Measurements from ENCODE around the gene ST6GALNAC3.
"Not testable (repeated sequence)": the region's sequence is repeated elsewhere in the genome, so short reads cannot be mapped to it uniquely, and the experiment has no call there.

Gene ST6GALNAC3

DNA sequence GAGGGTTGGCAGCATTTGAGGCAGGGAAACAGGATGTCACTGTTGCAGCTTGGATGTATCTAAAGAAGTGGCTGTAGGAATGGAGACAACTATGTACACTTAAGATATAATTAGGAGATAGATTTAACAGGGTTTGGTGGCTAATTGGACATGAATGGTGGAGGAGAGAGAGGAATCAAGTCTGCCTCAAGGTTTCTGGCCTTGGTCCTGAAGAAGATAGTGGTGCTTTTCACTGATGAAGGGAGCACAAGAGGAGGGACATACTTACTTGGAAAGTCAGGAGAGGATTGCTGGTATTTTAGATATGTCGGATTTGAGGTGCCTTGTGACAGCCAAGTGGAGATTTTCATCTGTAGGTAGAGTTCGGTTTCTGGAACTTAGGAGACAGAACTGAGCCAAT lies 123.9 kb downstream of the ST6GALNAC3 start:
- no peak for DNase-seq (ENCODE audit: low read depth)

- DNase-seq (ENCODE audit: low read depth) = no peak
These were observed 128.1 kb downstream of the ST6GALNAC3 start for GRCh38 chr1:76202670-76203069.

GRCh38 chr1:76203127-76203526 lies 128.6 kb downstream of the ST6GALNAC3 start:
- DNase-seq (ENCODE audit: low read depth) = no peak

DNA sequence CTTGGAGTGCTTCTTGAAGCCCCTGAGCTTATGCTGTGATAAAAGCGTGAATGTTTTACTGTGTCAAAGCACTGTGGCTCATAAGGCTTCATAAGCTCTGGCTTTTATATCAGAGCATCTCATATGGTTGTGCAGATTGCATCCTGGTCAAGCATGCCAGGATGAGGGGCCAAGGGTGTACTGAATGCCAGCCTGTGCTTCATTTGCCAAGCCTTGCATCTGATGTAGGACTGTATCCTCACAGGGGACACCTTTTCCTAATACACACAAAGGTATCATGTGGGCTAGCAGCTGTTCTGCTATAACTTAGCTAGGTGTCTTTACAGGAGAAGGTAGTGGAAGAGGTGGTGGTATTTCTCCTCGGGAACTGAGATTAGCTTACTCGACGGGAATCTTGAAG lies 134.7 kb downstream of the ST6GALNAC3 start:
- no peak for DNase-seq (ENCODE audit: low read depth)

- DNase-seq (ENCODE audit: low read depth) = no peak
These were observed 135.1 kb downstream of the ST6GALNAC3 start for GRCh38 chr1:76209648-76210047.

DNA sequence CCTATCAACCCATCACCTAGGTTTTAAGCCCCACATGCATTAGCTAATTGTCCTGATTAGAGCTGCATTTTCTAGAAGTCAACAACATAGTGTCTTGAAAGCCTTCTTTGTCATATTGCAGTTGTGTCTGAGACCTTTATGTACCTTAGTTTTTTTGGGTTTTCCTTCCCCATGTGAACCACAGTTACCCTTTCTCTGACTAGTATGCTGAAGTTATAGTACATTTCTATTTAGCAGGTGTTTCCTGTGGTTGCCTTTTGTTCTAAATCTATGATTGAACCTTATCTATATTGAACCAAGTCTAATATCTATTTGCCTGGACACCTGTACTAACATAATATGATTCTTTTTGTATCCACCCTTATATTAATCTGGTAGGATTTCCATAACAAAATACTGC lies 135.6 kb downstream of the ST6GALNAC3 start:
- DNase-seq (ENCODE audit: low read depth) = no peak

- no peak for DNase-seq (ENCODE audit: low read depth)
These were observed 144.3 kb downstream of the ST6GALNAC3 start for GRCh38 chr1:76218888-76219287.

DNA sequence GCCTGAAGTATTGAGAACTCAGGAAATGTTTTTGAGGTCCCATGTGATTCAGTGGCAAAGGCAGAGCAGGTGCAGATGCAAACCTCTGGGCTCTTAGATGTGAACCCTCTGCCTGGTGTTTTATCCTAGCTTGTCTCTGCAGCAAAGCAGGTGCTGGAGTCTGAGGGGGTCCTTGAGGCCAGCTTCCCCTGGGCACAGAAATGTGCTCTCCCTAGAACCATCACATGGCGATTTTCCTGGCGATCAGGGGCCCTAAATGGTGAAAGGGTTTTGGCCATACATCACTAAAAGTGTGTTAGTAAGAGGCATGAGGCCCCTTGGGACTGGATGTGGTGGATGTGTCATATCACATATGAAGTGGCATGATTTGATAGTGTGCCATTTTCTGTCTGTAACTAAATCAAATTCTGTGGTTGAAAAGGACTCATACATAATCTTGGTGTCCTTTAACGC lies 144.8 kb downstream of the ST6GALNAC3 start:
- no peak for DNase-seq (ENCODE audit: low read depth)

DNA sequence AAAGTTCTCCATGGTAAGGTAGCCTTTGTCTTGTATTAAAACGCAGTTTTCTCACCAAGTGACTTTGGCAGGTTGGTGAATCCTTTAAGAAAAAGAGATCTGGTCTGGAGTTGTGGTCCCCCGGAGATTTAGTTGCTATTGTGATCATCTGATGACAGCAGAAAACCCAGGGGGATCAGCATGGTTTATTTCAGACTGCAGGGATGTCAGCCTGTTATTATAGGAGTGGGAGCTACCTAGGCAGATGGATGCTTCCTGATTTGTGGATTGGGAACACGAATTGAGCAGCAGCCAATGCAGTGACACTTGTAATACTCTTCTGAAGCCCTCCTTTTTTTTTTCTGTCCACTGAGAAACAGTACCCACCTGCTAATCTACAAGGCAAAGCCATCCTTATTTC lies 150.2 kb downstream of the ST6GALNAC3 start:
- DNase-seq (ENCODE audit: low read depth) = no peak

GRCh38 chr1:76225526-76225925 lies 151.0 kb downstream of the ST6GALNAC3 start:
- DNase-seq (ENCODE audit: low read depth) = peak; percentile 19

DNA sequence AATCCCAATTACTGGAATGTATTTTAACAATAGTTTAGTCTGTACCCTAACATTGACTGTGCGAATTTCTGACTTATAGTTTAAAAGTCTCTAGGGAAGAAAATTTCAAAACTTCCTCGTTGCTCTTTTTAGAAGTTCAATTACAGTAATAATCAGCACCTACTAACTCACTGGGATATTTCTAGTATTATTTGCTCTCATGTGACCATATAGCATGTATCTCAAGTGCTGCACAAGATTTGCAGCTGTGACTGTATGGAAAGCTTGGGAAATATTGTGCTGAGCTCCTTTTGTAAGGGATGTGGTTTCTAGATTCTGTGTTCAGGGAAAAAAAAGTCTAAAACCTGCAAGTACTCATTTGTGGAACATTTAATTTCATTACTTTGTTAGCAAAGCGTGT lies 153.1 kb downstream of the ST6GALNAC3 start:
- no peak for DNase-seq (ENCODE audit: low read depth)

GRCh38 chr1:76229279-76230005 lies 154.9 kb downstream of the ST6GALNAC3 start:
- no peak for DNase-seq (ENCODE audit: low read depth)

DNA sequence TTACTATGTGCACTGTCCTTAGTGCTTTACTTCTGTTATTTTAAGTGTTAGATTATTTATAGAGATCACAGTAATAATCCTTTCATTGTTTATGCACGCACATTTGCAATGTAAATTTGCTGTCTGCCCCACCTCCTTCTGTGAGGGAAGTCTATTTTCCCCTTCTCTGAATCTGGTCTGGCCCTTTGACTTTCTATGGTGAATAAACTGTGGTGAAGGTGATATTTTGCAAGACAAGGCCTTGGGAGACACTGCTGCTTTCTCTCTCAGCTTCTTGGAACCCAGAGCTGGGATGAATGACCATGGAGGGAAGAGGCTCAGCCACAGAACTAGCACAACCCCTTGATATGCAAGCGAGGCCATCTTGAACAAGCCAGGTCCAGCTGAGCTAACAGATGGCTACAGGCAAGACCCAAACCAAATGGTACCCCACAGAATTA lies 156.3 kb downstream of the ST6GALNAC3 start:
- DNase-seq (ENCODE audit: low read depth) = no peak

- no peak for DNase-seq (ENCODE audit: low read depth)
These were observed 156.8 kb downstream of the ST6GALNAC3 start for GRCh38 chr1:76231320-76231719.

- no peak for DNase-seq (ENCODE audit: low read depth)
These were observed 158.1 kb downstream of the ST6GALNAC3 start for GRCh38 chr1:76232666-76233065.

GRCh38 chr1:76234061-76234460 lies 159.5 kb downstream of the ST6GALNAC3 start:
- no peak for DNase-seq (ENCODE audit: low read depth)

GRCh38 chr1:76237211-76237610 lies 162.7 kb downstream of the ST6GALNAC3 start:
- DNase-seq (ENCODE audit: low read depth) = no peak

GRCh38 chr1:76238094-76238628 lies 163.6 kb downstream of the ST6GALNAC3 start:
- no peak for DNase-seq (ENCODE audit: low read depth)

DNA sequence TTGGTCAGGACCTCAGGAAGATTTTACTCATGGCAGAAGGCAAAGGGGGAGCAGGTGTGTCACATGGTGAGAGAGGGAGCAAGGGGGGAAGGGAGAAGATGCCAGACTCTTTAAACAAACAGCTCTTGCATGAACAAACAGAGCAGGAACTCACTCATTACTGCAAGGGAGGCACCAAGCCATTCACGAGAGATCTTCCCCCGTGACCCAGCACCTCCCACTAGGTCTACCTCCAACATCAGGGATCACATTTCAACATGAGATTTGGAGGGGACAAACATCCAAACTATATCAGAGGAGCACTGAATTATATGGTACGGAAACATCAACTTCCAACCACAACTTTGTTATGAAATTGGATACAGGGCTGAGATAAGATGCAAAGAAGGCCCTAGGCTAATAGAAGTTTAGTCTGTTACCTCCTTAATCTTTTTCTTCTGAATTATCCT lies 164.9 kb downstream of the ST6GALNAC3 start:
- DNase-seq (ENCODE audit: low read depth) = no peak

GRCh38 chr1:76240316-76240715 lies 165.8 kb downstream of the ST6GALNAC3 start:
- no peak for DNase-seq (ENCODE audit: low read depth)

DNA sequence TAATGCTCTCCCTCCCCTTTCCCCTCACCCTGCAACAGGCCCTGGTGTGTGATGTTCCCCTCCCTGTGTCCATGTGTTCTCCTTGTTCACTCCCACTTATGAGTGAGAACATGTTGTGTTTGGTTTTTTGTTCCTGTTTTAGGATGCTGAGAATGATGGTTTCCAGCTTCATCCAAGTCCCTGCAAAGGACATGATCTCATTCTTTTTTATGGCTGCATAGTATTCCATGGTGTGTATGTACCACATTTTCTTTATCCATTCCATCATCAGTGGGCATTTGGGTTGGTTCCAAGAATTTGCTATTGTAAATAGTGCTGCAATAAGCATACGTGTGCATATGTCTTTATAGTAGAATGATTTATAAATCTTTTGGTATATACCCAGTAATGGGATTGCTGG lies 168.0 kb downstream of the ST6GALNAC3 start:
- DNase-seq (ENCODE audit: low read depth) = not testable (repeated sequence)

- DNase-seq (ENCODE audit: low read depth) = no peak
These were observed 172.8 kb downstream of the ST6GALNAC3 start for GRCh38 chr1:76247261-76247852.

DNA sequence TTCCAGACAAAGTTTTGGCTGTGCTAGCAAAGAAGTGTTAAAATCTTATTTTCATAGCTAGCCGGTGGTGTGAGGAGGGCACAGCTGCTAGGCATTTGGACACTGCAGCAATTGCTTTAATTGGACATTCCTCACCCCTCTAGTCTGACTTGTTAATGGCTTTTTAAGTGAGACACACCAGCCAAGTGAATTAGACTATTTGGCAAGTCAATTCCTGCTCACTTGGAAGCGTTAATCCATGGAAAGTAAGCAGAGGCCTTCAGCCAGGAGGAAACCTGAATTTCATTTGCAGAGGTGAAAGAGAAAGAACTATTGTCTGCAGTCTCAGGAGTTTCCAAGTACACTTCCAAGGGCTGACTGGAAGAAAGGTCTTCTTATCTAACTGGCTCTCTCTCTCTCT lies 175.7 kb downstream of the ST6GALNAC3 start:
- DNase-seq (ENCODE audit: low read depth) = no peak

Measured in fibroblast of gingiva (primary cell).